Non-pigmented ciliary epithelial cell (primary cell): ENCODE data around the gene ZFYVE28.

Source experiments
- DNase-seq: peaks from one replicate; pipeline ENCODE4 v3.0.0-alpha.2; 2010; ENCODE audit warnings: low read depth

ZFYVE28 gene

DNA sequence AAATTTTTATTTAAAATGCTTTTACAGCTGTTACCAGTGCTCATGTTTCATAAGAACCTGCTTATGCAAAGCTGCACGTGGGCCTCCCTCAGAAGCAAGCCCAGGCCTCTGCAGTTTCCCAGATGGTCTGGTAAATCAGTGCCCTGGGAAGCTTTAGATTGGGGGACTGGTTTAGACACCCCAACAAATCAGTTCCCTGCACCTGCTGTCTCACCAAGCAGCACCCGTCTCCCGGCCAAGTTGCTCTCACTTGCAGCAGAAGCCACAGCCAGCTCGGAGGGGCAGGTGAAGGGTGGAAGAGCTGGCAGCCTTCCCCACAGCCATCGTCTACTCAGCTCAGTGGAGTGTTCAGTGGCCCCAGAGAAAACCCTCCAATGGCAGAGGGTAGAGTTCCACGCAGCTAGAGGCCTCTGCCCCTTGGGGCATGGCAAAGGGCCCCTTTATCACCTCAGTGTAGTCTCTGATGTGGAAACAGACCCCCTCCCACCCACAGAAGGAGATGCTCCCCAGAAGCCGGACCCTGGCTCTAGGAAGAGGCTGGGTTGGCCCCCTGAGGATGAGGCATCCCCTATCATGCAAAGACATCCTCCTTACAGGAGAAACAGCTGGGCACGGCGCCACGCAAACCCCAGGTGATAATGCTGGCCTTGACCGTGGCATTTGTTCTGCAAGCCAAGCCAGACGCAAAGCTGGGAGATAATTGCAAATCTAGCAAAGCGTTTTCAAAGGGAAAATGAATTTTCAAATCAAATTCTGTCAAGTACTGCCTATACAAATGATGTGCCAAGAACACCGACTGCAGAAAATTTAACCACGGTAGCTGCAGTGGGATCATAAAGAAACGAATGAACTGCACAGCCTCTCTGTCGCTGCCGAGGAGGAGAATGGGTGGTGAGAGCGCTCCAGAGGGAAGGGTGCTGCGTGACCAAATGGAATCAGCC, 51.9 kb downstream of the ZFYVE28 start:
- no peak for DNase-seq

- no peak for DNase-seq
Measured at GRCh38 chr4:2365913-2366210, 52.6 kb downstream of the ZFYVE28 start.

GRCh38 chr4:2365054-2365912, 53.2 kb downstream of the ZFYVE28 start:
- no peak for DNase-seq

GRCh38 chr4:2364654-2365053, 53.8 kb downstream of the ZFYVE28 start:
- DNase-seq = peak; percentile 2

DNA sequence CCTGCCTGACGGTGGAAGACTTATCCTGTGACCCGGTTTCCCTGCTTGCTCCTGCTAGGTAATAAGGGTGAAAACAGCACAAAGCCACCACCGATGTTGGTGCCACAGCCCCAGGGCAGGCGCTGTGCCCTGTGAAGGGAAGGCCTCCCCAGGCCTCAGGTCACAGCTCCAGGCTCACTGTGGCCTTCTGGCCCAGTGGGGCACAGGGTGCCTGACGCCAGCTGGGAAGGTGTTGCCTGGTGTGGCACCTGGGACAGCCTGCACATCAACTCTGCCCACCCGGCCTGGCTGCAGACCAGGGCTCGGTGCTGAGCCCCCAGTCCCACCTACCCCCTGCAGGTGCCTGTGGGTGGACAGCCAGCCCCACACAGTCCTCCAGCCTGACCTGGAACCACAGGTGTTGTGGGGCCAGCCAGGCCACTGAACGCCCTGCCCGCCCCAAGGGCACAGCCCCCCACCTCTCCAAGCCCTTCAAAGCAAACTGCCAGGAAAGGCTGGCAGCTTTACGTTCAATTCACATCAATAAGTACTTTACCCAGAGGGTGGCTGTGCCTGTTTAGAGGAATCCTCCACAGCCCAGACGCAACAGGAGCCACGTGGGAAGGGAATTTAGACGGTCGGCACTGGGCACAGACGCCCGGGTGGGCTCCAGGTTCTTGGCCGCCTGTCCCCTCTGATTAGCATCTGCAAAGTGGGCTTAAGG, 54.3 kb downstream of the ZFYVE28 start:
- no peak for DNase-seq

- DNase-seq = no peak
Measured at GRCh38 chr4:2363056-2363721, 55.3 kb downstream of the ZFYVE28 start.

- no peak for DNase-seq
Measured at GRCh38 chr4:2362266-2363055, 56.0 kb downstream of the ZFYVE28 start.

DNA sequence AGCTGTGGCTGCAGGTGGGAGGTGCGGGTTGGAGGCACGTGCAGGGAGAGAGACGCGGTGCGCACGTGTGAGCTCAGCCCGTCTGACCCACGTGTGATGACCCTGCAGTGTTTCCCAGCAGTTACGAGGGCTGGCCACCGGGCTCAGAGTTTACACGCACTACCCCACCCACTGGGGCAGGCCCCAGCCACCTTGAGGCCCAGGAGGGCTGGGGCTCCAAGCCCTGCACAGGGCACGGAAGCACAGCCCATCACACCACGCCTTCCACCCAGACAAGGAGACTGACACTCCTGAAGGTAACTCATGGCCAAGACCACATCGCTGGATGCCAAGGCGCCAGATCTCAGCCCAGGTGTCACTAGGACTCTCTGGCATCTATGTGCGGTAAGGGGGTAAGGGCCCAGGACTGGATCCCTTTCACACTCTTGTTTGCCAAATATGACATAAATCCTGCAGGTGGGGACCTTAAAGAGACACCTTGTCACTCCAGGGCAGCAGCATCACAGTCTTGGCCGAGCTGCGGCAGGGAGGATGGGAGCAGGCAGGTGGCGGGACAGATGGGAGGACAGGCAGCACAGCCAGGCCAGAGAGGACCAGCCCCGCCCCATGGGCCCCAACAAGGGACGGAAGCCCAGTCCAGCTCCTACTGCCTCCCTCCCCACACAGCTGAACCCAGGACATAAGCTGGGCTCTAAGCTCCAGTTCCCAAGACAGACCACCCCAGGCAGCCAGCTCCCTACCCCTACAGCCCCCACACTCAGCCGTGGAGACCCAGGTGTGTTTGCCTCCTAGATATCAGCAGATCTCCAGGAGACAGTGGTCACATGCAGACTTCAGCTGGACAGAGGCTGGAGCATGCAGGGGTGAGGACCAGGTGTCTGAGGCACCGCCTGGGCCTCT, 56.8 kb downstream of the ZFYVE28 start:
- DNase-seq = no peak

- no peak for DNase-seq
Measured at GRCh38 chr4:2360396-2360730, 58.1 kb downstream of the ZFYVE28 start.

DNA sequence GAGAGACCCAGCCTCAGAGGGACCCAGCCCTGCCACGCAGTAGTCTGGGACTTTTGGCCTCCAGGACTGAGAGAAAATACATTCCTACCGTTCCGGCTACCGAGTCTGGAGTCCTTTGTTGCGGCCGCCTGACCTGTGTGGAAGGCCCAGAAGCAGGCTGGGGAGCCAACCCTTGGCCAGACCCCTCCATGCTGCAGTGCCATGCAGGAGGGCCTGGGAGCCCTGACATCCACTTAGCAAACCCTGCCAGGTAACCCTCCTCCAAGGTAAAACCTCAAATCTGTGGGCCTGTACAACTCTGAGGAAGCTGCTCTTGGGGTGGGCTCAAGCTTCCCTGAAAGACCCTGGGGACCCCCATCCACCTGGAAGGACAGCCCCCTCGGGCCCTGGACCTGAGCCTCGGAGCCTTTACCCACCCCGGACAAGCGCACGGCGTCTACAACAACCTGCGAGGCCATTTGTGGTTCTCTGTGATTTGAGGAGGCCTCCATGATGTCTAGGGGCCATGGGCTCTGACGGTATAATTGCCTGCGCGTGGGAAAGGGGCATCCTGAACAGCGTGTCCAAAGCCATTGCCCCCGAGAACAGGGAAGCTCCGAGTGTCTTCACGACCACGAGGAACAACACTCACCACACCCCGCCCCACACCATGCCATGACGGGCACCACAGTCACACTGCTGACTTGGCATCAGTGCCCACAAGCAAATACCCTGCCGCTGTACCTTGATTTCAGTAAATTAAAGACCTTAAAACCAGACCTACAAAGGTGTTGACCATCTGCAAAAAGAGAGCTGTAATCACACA, 58.7 kb downstream of the ZFYVE28 start:
- DNase-seq = no peak

GRCh38 chr4:2357821-2358745, 60.4 kb downstream of the ZFYVE28 start:
- DNase-seq = no peak

GRCh38 chr4:2356123-2357069, 62.0 kb downstream of the ZFYVE28 start:
- DNase-seq = no peak

GRCh38 chr4:2354760-2355159, 63.7 kb downstream of the ZFYVE28 start:
- no peak for DNase-seq

GRCh38 chr4:2354118-2354517, 64.3 kb downstream of the ZFYVE28 start:
- no peak for DNase-seq

- DNase-seq = no peak
Measured at GRCh38 chr4:2353222-2354107, 65.0 kb downstream of the ZFYVE28 start.

GRCh38 chr4:2352729-2353221, 65.7 kb downstream of the ZFYVE28 start:
- no peak for DNase-seq
